HG02642 (cell line): ENCODE measurements around the gene SIRPD.
A peak's percentile ranks its signal among the peaks of the same experiment; 100 is the strongest.

Source experiments
- ATAC-seq: cut with Tn5 transposase; IDR thresholded peaks from one replicate; pipeline ENCODE4 v1.9.1; 2021; ENCODE audit warnings: mild to moderate bottlenecking; ENCODE audit not compliant: unreplicated experiment, poor library complexity

The SIRPD gene

GRCh38 chr20:1539816-1540419, 17.6 kb downstream of the SIRPD start:
- no peak for ATAC-seq

GRCh38 chr20:1538655-1539054, 18.9 kb downstream of the SIRPD start:
- no peak for ATAC-seq

- no peak for ATAC-seq
Observed at GRCh38 chr20:1537731-1538058, 19.8 kb downstream of the SIRPD start.

GRCh38 chr20:1536893-1537730, 20.4 kb downstream of the SIRPD start:
- no peak for ATAC-seq

GRCh38 chr20:1535420-1536175, 21.9 kb downstream of the SIRPD start:
- ATAC-seq = peak; percentile 91

GRCh38 chr20:1534526-1534925, 23.0 kb downstream of the SIRPD start:
- no peak for ATAC-seq

- no peak for ATAC-seq
Observed at GRCh38 chr20:1533059-1533458, 24.4 kb downstream of the SIRPD start.

- no peak for ATAC-seq
Observed at GRCh38 chr20:1528811-1529210, 28.7 kb downstream of the SIRPD start.

GRCh38 chr20:1527923-1528322, 29.6 kb downstream of the SIRPD start:
- no peak for ATAC-seq

GRCh38 chr20:1526896-1527295, 30.6 kb downstream of the SIRPD start:
- ATAC-seq = no peak

GRCh38 chr20:1526310-1526709, 31.2 kb downstream of the SIRPD start:
- no peak for ATAC-seq

- ATAC-seq = no peak
Observed at GRCh38 chr20:1524004-1524403, 33.5 kb downstream of the SIRPD start.

GRCh38 chr20:1517010-1517409, 40.5 kb downstream of the SIRPD start:
- no peak for ATAC-seq

- ATAC-seq = no peak
Observed at GRCh38 chr20:1513801-1514200, 43.7 kb downstream of the SIRPD start.

GRCh38 chr20:1509237-1509636, 48.3 kb downstream of the SIRPD start:
- ATAC-seq = no peak

GRCh38 chr20:1508574-1508973, 48.9 kb downstream of the SIRPD start:
- no peak for ATAC-seq

GRCh38 chr20:1507276-1507675, 50.2 kb downstream of the SIRPD start:
- no peak for ATAC-seq

- no peak for ATAC-seq
Observed at GRCh38 chr20:1505871-1506270, 51.6 kb downstream of the SIRPD start.

- ATAC-seq = no peak
Observed at GRCh38 chr20:1505361-1505760, 52.1 kb downstream of the SIRPD start.

GRCh38 chr20:1503564-1504227, 53.8 kb downstream of the SIRPD start:
- peak; percentile 89 for ATAC-seq

- ATAC-seq = no peak
Observed at GRCh38 chr20:1500496-1500895, 57.0 kb downstream of the SIRPD start.
